ENCODE measurements around the gene CERS4. TPM values are rescaled to one million over a fixed set of nuclear protein-coding genes. Genes with fewer than 3 reads are reported as not detected.

The CERS4 gene
- total RNA-seq, 1 donor from 2014 or later = 2.1 TPM

GRCh38 chr19:8307400-8307964 lies 98.3 kb downstream of the CERS4 start:
- Histone ChIP-seq H3K36me3 (ENCODE audit: control insufficient read depth, insufficient read depth, low read length) (peaks cover 10% of the 10 kb centered on the region), H3K27me3 (ENCODE audit: control insufficient read depth, insufficient read depth, low read length) (no peaks in the 10 kb centered on the region), H3K4me3 (ENCODE audit: low read depth, low read length) (peak overlapping the region; percentile 44)
- DNase-seq (ENCODE audit: low read depth) (no peak), FAIRE-seq (no peak)
- no peak for TF ChIP-seq CTCF (IDR thresholded peaks at IDR 0.05; ENCODE audit: insufficient read depth, low read length, severe bottlenecking)

DNA sequence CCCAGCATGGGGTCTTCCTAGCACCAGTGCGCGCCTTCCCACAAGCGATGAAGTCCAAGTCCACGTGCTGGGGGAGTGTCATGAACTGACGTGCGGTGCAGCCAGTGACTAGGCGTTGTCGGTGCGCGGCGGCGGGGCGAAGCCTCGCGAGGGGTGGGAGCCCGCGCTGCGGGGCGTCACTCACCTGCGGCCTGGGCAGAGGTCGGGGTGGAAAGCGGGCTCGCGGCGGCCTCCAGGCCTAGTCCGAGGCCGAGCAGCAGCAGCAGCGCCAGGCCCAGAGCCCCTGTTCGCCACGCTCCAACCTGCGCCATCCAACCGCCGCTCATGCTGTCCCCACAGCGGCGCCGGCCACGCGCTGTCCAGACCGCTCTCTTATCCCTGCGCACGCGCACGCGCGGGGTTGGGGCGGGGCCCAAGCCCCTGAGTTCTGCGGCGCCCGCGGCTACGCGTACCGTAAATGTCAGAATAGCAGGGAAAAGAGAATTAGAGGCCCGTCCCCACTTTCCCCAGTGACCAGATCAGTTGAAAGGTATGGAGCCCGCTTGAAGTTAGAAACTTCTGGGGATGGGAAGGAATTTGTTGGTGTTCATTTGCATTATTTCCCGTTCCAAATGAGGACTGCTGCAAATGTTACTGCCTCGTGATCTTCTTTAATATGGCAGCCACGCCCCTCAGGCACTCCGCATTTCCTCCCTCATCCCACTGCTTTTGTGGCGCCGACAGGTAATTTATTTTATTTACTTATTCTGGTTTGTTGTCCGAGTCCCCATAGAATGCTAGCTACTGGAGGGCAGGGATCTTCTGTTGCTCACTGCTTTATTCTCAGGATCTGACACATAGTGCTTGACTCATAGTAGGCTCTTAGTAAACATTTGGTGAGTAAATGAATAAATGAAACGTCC lies 99.0 kb downstream of the CERS4 start, which contains the start of gene CD320:
CD320 (minus strand) TSS at position 394 of the 902 bp plus-strand sequence; CDS start at position 326, 68 bp downstream.
- no peaks in the 10 kb centered on the region for H3K27me3 ChIP-seq (ENCODE audit: control insufficient read depth, insufficient read depth, low read length)
- peaks cover 10% of the 10 kb centered on the region for H3K36me3 ChIP-seq (ENCODE audit: control insufficient read depth, insufficient read depth, low read length)
- no peak for TF ChIP-seq CTCF (IDR thresholded peaks at IDR 0.05; ENCODE audit: insufficient read depth, low read length, severe bottlenecking)
- peak; percentile 88 for DNase-seq (ENCODE audit: low read depth)
- peak within 1 kb of the TSS; percentile 44 for H3K4me3 ChIP-seq (ENCODE audit: low read depth, low read length)
- no peak for FAIRE-seq

- no peak for FAIRE-seq
- no peak overlapping the region for H3K4me3 ChIP-seq (ENCODE audit: low read depth, low read length)
- peaks cover 8% of the 10 kb centered on the region for H3K36me3 ChIP-seq (ENCODE audit: control insufficient read depth, insufficient read depth, low read length)
- H3K27me3 ChIP-seq (ENCODE audit: control insufficient read depth, insufficient read depth, low read length) = no peaks in the 10 kb centered on the region
- DNase-seq (ENCODE audit: low read depth) = no peak
- no peak for TF ChIP-seq CTCF (IDR thresholded peaks at IDR 0.05; ENCODE audit: insufficient read depth, low read length, severe bottlenecking)
These were observed 99.7 kb downstream of the CERS4 start for GRCh38 chr19:8308891-8309291.

GRCh38 chr19:8310342-8311055 lies 101.3 kb downstream of the CERS4 start:
- Histone ChIP-seq H3K27me3 (ENCODE audit: control insufficient read depth, insufficient read depth, low read length) (no peaks in the 10 kb centered on the region), H3K4me3 (ENCODE audit: low read depth, low read length) (no peak overlapping the region), H3K36me3 (ENCODE audit: control insufficient read depth, insufficient read depth, low read length) (peaks cover 10% of the 10 kb centered on the region)
- FAIRE-seq = no peak
- DNase-seq (ENCODE audit: low read depth) = no peak
- TF ChIP-seq CTCF (IDR thresholded peaks at IDR 0.05; ENCODE audit: insufficient read depth, low read length, severe bottlenecking) = no peak

- DNase-seq (ENCODE audit: low read depth) (no peak), FAIRE-seq (no peak)
- peaks cover 10% of the 10 kb centered on the region for H3K36me3 ChIP-seq (ENCODE audit: control insufficient read depth, insufficient read depth, low read length)
- TF ChIP-seq CTCF (IDR thresholded peaks at IDR 0.05; ENCODE audit: insufficient read depth, low read length, severe bottlenecking) = no peak
- no peak overlapping the region for H3K4me3 ChIP-seq (ENCODE audit: low read depth, low read length)
- no peaks in the 10 kb centered on the region for H3K27me3 ChIP-seq (ENCODE audit: control insufficient read depth, insufficient read depth, low read length)
These were observed 102.5 kb downstream of the CERS4 start for GRCh38 chr19:8311461-8312260.

Measured in bronchial epithelial cell (primary cell).